Caco-2 (cell line): ENCODE results near the gene CS. TPM values are rescaled to one million over a fixed set of nuclear protein-coding genes. Genes with fewer than 3 reads are reported as not detected.

ENCODE experiments used
- BruUV-seq: library from RNA; stranded (reverse); fragments of 400-500 nt; replicated peaks from 2 replicates; lab custom pipeline; 2021; lab: Mats Ljungman, UMichigan
- CTCF ChIA-PET: fragments of 300-600 bp; sonication (Branson Sonifier 250); formaldehyde crosslinking; loops from one replicate; lab custom pipeline; 2022; ENCODE audit warnings: antibody characterized with exemption; lab: Charles Lee
- POLR2A ChIA-PET: fragments of 300-600 bp; sonication (Branson Sonifier 250); formaldehyde crosslinking; loops from one replicate; lab custom pipeline; 2022; ENCODE audit warnings: antibody characterized with exemption; lab: Charles Lee
- DNase-seq, 2 experiments: peaks; one replicate each; pipeline versions ENCODE4 v3.0.0 to v3.0.0-alpha.2; 2020 to 2022
- H3K27me3 ChIP-seq: replicated peaks from 2 replicates; pipeline ENCODE4 v1.6.0; 2011; ENCODE audit warnings: low read length; ENCODE audit not compliant: control insufficient read depth, insufficient read depth
- H3K36me3 ChIP-seq: 2 replicates; pipeline ENCODE4 v1.5.1; 2011; ENCODE audit warnings: low read length; ENCODE audit not compliant: control insufficient read depth, insufficient read depth
- H3K4me1 ChIP-seq: fragments of 250-450 bp; sonication (Bioruptor Pico); 2 replicates; pipeline ENCODE4 v1.5.1; 2020; ENCODE audit warnings: mild to moderate bottlenecking
- H3K4me3 ChIP-seq: 2 replicates; pipeline ENCODE4 v1.5.1; 2011; ENCODE audit warnings: low read depth, mild to moderate bottlenecking, control low read depth, low read length
- H3K9me3 ChIP-seq: fragments of 250-450 bp; sonication (Bioruptor Pico); 2 replicates; pipeline ENCODE4 v1.5.1; 2020; ENCODE audit warnings: mild to moderate bottlenecking, moderate library complexity
- H3K27ac Mint-ChIP-seq: one replicate; pipeline ENCODE4 v1.8.0; 2022; ENCODE audit warnings: mixed read lengths; ENCODE audit not compliant: unreplicated experiment
- H3K27me3 Mint-ChIP-seq: one replicate; pipeline ENCODE4 v1.8.0; 2022; ENCODE audit warnings: mixed read lengths; ENCODE audit not compliant: insufficient read depth, unreplicated experiment
- H3K36me3 Mint-ChIP-seq: one replicate; pipeline ENCODE4 v1.8.0; 2022; ENCODE audit warnings: mild to moderate bottlenecking, mixed read lengths; ENCODE audit not compliant: insufficient read depth, unreplicated experiment
- H3K4me1 Mint-ChIP-seq: one replicate; pipeline ENCODE4 v1.8.0; 2022; ENCODE audit warnings: low read depth, mixed read lengths; ENCODE audit not compliant: unreplicated experiment
- H3K4me3 Mint-ChIP-seq: one replicate; pipeline ENCODE4 v1.8.0; 2022; ENCODE audit warnings: mild to moderate bottlenecking, moderate library complexity, mixed read lengths; ENCODE audit not compliant: unreplicated experiment
- H3K9me3 Mint-ChIP-seq: one replicate; pipeline ENCODE4 v1.8.0; 2022; ENCODE audit warnings: mixed read lengths; ENCODE audit not compliant: unreplicated experiment
- intact Hi-C: fragments of 100-400 bp; cut with micrococcal nuclease; formaldehyde crosslinking; loops from one replicate; pipeline ENCODE4 v1.10.0; 2022; ENCODE audit not compliant: unreplicated experiment
- total RNA-seq: library from RNA; stranded (reverse); gene quantifications from 2 replicates; pipeline ENCODE4 v1.2.3, GENCODE V29; 2022
- TF ChIP-seq, protein P1 (sequence below), 2 experiments: fragments of 200-600 bp in 1 of 2; IDR thresholded peaks; 1 replicate in 1 of 2; 2 replicates in 1 of 2; pipeline versions ENCODE4 v1.5.1 to v1.8.0; 2011 to 2022; ENCODE audit warnings: antibody characterized with exemption in 1 of 2, control low read depth in 1 of 2, inconsistent platforms in 1 of 2, low read depth in 1 of 2, low read length in 1 of 2, mild to moderate bottlenecking in 1 of 2, moderate library complexity in 1 of 2; ENCODE audit not compliant: insufficient read depth in 1 of 2, severe bottlenecking in 1 of 2, unreplicated experiment in 1 of 2

CS gene
- total RNA-seq, 1 experiment from 2014 or later, result 241 TPM

DNA sequence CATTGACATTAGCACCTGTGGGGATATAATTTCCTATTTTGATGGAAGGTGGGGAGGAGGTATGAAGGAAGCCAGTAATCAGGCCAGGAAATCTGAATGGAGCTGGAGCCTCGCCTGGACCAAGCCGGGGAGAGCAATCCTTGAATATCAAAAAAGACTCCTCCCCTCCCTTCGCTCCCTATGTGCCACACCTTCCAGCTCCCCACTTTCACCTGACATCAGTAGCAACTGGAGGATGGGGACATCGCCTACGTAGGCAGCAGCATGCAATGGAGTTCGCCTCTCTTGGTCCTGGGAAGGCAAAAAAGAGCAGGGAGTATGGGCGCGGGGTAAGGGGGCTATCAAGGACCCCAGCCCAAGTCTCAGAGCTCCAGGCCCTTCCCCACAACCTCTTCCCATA lies 43.1 kb downstream of the CS start:
- BruUV-seq, result no TSS peak
- intact Hi-C loops, result loop anchor here (2.0 to 5.0 kb wide), 2 partner anchors 26 to 35 kb away; partner anchors contain the start of genes NABP2, RNF41 and SLC39A5
- Histone ChIP-seq H3K36me3 (peaks cover 5% of the 10 kb centered on the region), H3K27me3 (no peaks in the 10 kb centered on the region), H3K4me1 (peaks cover 32% of the 10 kb centered on the region), H3K9me3 (no peaks in the 10 kb centered on the region), H3K4me3 (peak overlapping the region; percentile 72; the same call in 1 of the 2 replicates)
- TF ChIP-seq, protein P1, sequence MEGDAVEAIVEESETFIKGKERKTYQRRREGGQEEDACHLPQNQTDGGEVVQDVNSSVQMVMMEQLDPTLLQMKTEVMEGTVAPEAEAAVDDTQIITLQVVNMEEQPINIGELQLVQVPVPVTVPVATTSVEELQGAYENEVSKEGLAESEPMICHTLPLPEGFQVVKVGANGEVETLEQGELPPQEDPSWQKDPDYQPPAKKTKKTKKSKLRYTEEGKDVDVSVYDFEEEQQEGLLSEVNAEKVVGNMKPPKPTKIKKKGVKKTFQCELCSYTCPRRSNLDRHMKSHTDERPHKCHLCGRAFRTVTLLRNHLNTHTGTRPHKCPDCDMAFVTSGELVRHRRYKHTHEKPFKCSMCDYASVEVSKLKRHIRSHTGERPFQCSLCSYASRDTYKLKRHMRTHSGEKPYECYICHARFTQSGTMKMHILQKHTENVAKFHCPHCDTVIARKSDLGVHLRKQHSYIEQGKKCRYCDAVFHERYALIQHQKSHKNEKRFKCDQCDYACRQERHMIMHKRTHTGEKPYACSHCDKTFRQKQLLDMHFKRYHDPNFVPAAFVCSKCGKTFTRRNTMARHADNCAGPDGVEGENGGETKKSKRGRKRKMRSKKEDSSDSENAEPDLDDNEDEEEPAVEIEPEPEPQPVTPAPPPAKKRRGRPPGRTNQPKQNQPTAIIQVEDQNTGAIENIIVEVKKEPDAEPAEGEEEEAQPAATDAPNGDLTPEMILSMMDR (IDR thresholded peaks at IDR 0.05; ENCODE audit: insufficient read depth in 1 of 2, low read depth in 1 of 2, low read length in 1 of 2, severe bottlenecking in 1 of 2, unreplicated experiment in 1 of 2), result no peak
- POLR2A ChIA-PET, result interaction anchor here (0.6 to 1.6 kb wide), 2 partner anchors 17 to 129 kb away, joined by 3 to 6 read pairs; no protein-coding TSS in a partner anchor
- H3K4me1 Mint-ChIP-seq, result peaks cover 27% of the 10 kb centered on the region
- H3K27ac Mint-ChIP-seq, result no peak overlapping the region
- CTCF ChIA-PET, result interaction anchor here (2.9 kb wide), 1 partner anchor 36 kb away, joined by 20 read pairs; the partner anchor contains the start of gene RNF41
- peaks cover 6% of the 10 kb centered on the region for H3K9me3 Mint-ChIP-seq
- H3K27me3 Mint-ChIP-seq, result no peaks in the 10 kb centered on the region
- H3K36me3 Mint-ChIP-seq, result peaks cover 47% of the 10 kb centered on the region
- H3K4me3 Mint-ChIP-seq, result peak overlapping the region; percentile 74
- DNase-seq, result no peak

DNA sequence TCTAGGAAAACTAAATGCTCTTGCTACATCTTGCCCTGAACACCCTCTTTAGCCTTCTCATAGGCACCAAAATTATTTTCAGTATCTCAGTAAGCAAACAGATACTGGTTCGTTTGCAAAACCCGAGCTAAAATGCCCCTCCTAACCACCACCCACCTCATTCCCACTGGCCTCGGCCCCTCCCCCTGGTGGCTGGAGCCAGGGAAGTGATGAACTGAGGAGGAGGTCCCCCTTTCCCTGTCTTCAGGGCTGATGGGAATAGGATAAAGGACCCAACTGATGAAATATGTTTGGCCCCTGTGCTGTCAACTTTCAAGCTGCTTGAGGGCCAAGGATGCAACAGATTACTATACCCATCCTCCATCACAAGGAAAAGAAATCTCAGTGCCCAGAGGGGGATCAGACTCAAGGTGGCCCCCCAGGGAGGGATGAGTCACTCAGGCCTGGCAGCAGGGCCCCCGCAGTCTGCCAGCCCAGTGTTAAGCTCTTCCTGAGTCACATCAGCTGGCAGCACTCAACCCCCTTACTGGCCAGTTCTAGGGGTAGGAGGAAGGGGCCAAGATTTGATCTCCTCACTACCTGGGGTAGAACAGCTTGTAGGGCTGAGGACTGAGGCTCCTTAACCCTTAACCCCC lies 43.7 kb downstream of the CS start:
- intact Hi-C loops, result loop anchor here (2.0 to 5.0 kb wide), 2 partner anchors 26 to 34 kb away; partner anchors contain the start of genes NABP2, RNF41 and SLC39A5
- H3K27ac Mint-ChIP-seq, result no peak overlapping the region
- peaks cover 25% of the 10 kb centered on the region for H3K4me1 ChIP-seq
- DNase-seq, result no peak
- H3K9me3 Mint-ChIP-seq, result no peaks in the 10 kb centered on the region
- no peak overlapping the region for H3K4me3 ChIP-seq
- peak overlapping the region; percentile 74 for H3K4me3 Mint-ChIP-seq
- H3K36me3 Mint-ChIP-seq, result peaks cover 47% of the 10 kb centered on the region
- peaks cover 5% of the 10 kb centered on the region for H3K36me3 ChIP-seq
- no peaks in the 10 kb centered on the region for H3K27me3 Mint-ChIP-seq
- TF ChIP-seq, protein P1 (IDR thresholded peaks at IDR 0.05; ENCODE audit: insufficient read depth in 1 of 2, low read depth in 1 of 2, low read length in 1 of 2, severe bottlenecking in 1 of 2, unreplicated experiment in 1 of 2), result peak in 1 of 2 experiments; percentile 9
- H3K9me3 ChIP-seq, result no peaks in the 10 kb centered on the region
- H3K4me1 Mint-ChIP-seq, result peaks cover 20% of the 10 kb centered on the region
- no peaks in the 10 kb centered on the region for H3K27me3 ChIP-seq
- ChIA-PET CTCF (interaction anchor here (2.9 kb wide), 1 partner anchor 35 kb away, joined by 20 read pairs; the partner anchor contains the start of gene RNF41), POLR2A (no interaction called here)
- BruUV-seq, result TSS peak; percentile 23

DNA sequence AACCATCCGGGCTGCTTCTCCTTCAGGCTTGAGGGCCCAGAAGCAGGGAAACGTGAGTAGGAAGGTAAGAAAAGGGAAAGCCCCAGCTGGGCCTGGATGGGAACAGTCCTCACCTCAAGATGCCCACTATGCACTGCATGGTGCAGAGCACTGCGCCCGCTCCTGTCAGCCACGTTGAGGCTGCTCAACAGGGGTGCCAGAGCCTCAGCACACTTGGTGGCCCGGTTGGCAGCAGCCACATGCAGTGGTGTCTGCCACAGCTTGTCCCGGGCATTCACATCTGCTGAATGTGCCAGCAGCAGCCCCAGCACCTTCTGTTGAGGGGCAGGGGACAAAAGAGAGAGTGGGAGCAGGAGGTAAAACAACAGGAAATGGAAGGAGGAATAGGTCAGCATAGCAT lies 44.5 kb downstream of the CS start:
- H3K4me3 ChIP-seq, result no peak overlapping the region
- H3K4me1 ChIP-seq, result peaks cover 18% of the 10 kb centered on the region
- H3K36me3 Mint-ChIP-seq, result peaks cover 50% of the 10 kb centered on the region
- H3K27ac Mint-ChIP-seq, result no peak overlapping the region
- DNase-seq, result no peak
- ChIA-PET POLR2A (no interaction called here), CTCF (no interaction called here)
- H3K9me3 Mint-ChIP-seq, result no peaks in the 10 kb centered on the region
- intact Hi-C loops, result loop anchor here (2.0 to 5.0 kb wide), 2 partner anchors 25 to 33 kb away; partner anchors contain the start of genes NABP2, RNF41 and SLC39A5
- H3K36me3 ChIP-seq, result peaks cover 5% of the 10 kb centered on the region
- no peaks in the 10 kb centered on the region for H3K27me3 Mint-ChIP-seq
- TF ChIP-seq, protein P1 (IDR thresholded peaks at IDR 0.05; ENCODE audit: insufficient read depth in 1 of 2, low read depth in 1 of 2, low read length in 1 of 2, severe bottlenecking in 1 of 2, unreplicated experiment in 1 of 2), result no peak
- peaks cover 13% of the 10 kb centered on the region for H3K4me1 Mint-ChIP-seq
- no peak overlapping the region for H3K4me3 Mint-ChIP-seq
- BruUV-seq, result no TSS peak
- no peaks in the 10 kb centered on the region for H3K27me3 ChIP-seq
- no peaks in the 10 kb centered on the region for H3K9me3 ChIP-seq
